Brain microvascular endothelial cell (primary cell): ENCODE results near the gene CLDN22.

Experiments
- DNase-seq: peaks from one replicate; pipeline ENCODE4 v3.0.0-alpha.2; 2020
- H3K27ac ChIP-seq: fragments of 250-450 bp; sonication (Bioruptor Pico); 2 replicates; pipeline ENCODE4 v1.5.1; 2020; ENCODE audit warnings: mild to moderate bottlenecking, moderate library complexity
- H3K27me3 ChIP-seq: fragments of 250-450 bp; sonication (Bioruptor Pico); replicated peaks from 2 replicates; pipeline ENCODE4 v1.5.1; 2020; ENCODE audit warnings: mild to moderate bottlenecking
- H3K36me3 ChIP-seq: fragments of 250-450 bp; sonication (Bioruptor Pico); replicated peaks from 2 replicates; pipeline ENCODE4 v1.5.1; 2020; ENCODE audit warnings: mild to moderate bottlenecking
- H3K4me3 ChIP-seq: 2 replicates; pipeline ENCODE4 v1.5.1; 2011; ENCODE audit warnings: low read depth, mild to moderate bottlenecking, control low read depth, low read length, moderate library complexity
- CTCF ChIP-seq: IDR thresholded peaks from 2 replicates; pipeline ENCODE4 v1.5.1; 2011; ENCODE audit warnings: low read depth, mild to moderate bottlenecking, moderate library complexity, low read length, control low read depth, inconsistent platforms; ENCODE audit errors: missing control alignments
- in situ Hi-C: cut with HindIII; loops from 2 replicates; pipeline ENCODE4 v1.10.0; 2017; ENCODE audit warnings: low sequenced_read_pairs, low pct_ligation_motif_present

CLDN22 gene

DNA sequence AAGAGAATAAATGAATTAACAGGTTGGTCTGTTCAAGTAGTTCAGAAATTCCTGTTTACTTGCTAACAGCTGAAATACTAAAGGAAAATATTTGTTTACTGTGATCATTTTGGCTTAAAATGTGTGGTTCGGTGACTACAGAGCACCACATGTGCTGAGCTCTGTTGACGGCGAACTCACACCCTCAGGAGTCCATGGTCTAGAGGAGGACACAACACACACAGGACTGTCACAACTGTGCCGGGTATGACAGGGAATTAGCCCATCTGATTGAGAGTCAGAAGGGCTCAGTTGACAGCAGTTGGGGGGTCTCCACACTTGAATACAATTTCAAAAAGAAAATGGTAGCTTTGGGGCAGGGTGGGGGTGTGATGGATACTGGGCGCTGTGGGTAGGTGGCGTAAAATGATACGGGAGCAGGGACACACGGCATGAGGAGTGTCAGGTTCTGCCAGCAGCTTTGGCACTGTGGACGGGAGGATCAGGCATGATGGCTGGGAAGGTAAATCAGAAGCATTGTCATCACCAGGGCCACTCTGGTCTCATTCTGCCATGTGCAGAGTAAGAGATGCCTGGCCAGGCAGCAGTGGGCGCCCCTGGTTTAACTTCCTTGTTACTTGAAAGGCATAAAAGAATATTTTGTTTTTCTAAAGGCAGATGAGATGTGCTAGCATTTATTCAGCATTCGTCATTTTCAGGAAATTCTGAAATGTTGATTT is 33.3 kb downstream of the CLDN22 start:
- H3K36me3 ChIP-seq: peaks cover 35% of the 10 kb centered on the region
- in situ Hi-C loops: no loop called here
- TF ChIP-seq CTCF: no peak

GRCh38 chr4:183285886-183286285 is 34.2 kb downstream of the CLDN22 start:
- peaks cover 35% of the 10 kb centered on the region for H3K36me3 ChIP-seq
- no peak for DNase-seq
- H3K27me3 ChIP-seq: no peaks in the 10 kb centered on the region
- H3K4me3 ChIP-seq: no peak overlapping the region
- no peak overlapping the region for H3K27ac ChIP-seq
- in situ Hi-C loops: no loop called here
- TF ChIP-seq CTCF: no peak

More for the DNA sequence above, 33.3 kb downstream of the CLDN22 start:
- no peaks in the 10 kb centered on the region for H3K27me3 ChIP-seq
- no peak overlapping the region for H3K27ac ChIP-seq
- no peak for DNase-seq
- no peak overlapping the region for H3K4me3 ChIP-seq

DNA sequence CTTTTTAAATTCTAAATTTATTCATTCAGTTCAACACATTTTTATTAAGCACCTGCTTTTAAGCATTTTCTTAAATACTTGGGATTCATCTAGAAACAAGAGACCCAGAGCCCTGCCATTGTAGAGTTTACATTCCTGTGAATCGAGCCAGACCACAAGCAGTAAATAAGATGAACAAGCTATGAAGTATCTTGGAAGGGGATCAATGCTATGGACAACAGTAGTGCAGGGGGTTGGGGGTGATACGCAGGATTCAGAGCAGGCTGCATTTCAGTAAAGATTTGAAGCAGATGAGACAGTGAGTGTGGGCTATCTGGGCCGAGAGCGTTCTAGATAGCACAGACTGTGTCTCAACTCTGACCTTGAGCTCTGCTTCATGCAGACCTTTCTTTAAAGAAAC is 35.1 kb downstream of the CLDN22 start:
- Histone ChIP-seq H3K36me3 (peaks cover 42% of the 10 kb centered on the region), H3K27ac (no peak overlapping the region), H3K4me3 (no peak overlapping the region), H3K27me3 (no peaks in the 10 kb centered on the region)
- in situ Hi-C loops: no loop called here
- DNase-seq: no peak
- no peak for TF ChIP-seq CTCF

- Histone ChIP-seq H3K27me3 (no peaks in the 10 kb centered on the region), H3K4me3 (no peak overlapping the region), H3K27ac (no peak overlapping the region), H3K36me3 (peaks cover 40% of the 10 kb centered on the region)
- no peak for DNase-seq
- TF ChIP-seq CTCF: no peak
- in situ Hi-C loops: no loop called here
Measured at GRCh38 chr4:183284258-183284785, 35.8 kb downstream of the CLDN22 start.

DNA sequence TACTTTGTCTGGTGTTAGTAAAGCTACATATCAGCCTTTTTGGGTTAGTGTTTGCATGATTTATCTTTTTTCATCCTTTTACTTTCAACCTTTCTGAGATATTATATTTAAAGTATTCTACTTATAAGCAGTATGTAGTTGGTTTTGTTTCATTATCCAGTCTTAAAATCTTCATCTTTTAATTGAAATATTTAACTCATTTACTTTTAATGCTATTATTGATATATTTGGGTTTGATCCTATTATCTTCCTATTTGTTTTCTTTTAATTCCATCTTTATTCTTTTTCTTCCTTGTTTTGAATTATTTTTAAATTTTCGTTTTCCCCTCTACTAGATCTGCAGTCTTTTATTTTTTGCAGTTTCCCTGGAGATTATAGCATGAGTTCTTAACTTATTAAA is 44.0 kb downstream of the CLDN22 start:
- in situ Hi-C loops: no loop called here
- no peak for TF ChIP-seq CTCF

More for the DNA sequence above, 44.0 kb downstream of the CLDN22 start:
- DNase-seq: no peak
- Histone ChIP-seq H3K27ac (no peak overlapping the region), H3K27me3 (no peaks in the 10 kb centered on the region), H3K4me3 (no peak overlapping the region), H3K36me3 (peaks cover 19% of the 10 kb centered on the region)
